Measurements from ENCODE around the gene LETMD1. TPM values are rescaled to one million over a fixed set of nuclear protein-coding genes. Genes with fewer than 3 reads are reported as not detected.

LETMD1 gene
- total and polyA plus RNA-seq, 9 of the 15 experiments (the other 6 are each of a cell fraction or from before 2014, with no cell fraction given) = 58.7 to 163 (median 75.4) TPM

GRCh38 chr12:51056242-51056641 lies 8.1 kb downstream of the LETMD1 start:
- 78% methylated on average over 4 of the region's 5 CpGs for WGBS (ENCODE audit: insufficient coverage, low coverage, missing lambda C conversion rate)

DNA sequence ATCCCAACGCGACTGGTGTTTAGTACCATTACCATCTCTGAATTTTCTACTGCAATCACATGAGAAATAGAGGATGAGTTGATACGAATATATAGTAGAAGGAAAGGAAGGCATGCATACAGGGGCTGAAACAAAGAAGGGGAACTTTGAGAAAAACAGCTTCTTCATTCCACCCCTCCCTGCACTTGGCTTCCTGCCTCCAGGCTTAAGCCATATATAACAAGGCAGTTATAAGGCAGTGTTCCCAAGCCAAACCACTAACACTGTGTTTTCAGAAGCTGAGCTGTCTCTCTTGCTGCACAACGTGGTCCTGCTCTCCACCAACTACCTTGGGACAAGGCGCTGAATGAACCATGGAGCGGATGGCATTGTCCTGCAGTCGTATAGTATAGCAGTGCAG lies 11.0 kb downstream of the LETMD1 start:
- no peak overlapping the region for H3K27ac ChIP-seq (ENCODE audit: extremely low read depth, low read depth, low read length)
- WGBS (ENCODE audit: insufficient coverage, low coverage, missing lambda C conversion rate) = 83% methylated on average over 7 of the region's 7 CpGs
- no peaks in the 10 kb centered on the region for H3K27me3 ChIP-seq (ENCODE audit: control insufficient read depth in 2 of 2, insufficient read depth in 2 of 2, low read length in 2 of 2)
- ChIA-PET POLR2A (interaction anchor here (1.2 to 1.9 kb wide), 2 partner anchors 23 to 170 kb away, joined by 3 to 5 read pairs; no protein-coding TSS in a partner anchor), CTCF (ENCODE audit: low intra/inter-chr PET ratio) (no interaction called here)
- ATAC-seq (no peak; the same call in 2 of the 3 replicates), DNase-seq (ENCODE audit: extremely low read depth in 1 of 4, low spot score in 3 of 4) (no peak), FAIRE-seq (no peak)
- H3K36me3 ChIP-seq (ENCODE audit: control insufficient read depth, insufficient read depth, low read length) = peaks cover 92% of the 10 kb centered on the region
- H4K20me1 ChIP-seq (replicated peaks; ENCODE audit: control insufficient read depth, insufficient read depth, low read length) = no peaks in the 10 kb centered on the region
- H3K9me3 ChIP-seq (replicated peaks; ENCODE audit: control insufficient read depth, insufficient read depth, low read depth, low read length) = no peaks in the 10 kb centered on the region
- no TSS peak for BruUV-seq (replicated peaks)
- H3K9ac ChIP-seq (ENCODE audit: insufficient read depth in 1 of 2, low read depth in 2 of 2, low read length in 2 of 2) = no peak overlapping the region
- H2AFZ ChIP-seq (ENCODE audit: low read depth, low read length) = no peak overlapping the region
- intact Hi-C loops (cut with micrococcal nuclease) = no loop called here
- TF ChIP-seq BRF1 (IDR thresholded peaks at IDR 0.05; ENCODE audit: borderline replicate concordance, extremely low read depth, insufficient read length) (no peak), BRCA1 (IDR thresholded peaks at IDR 0.05) (no peak), BRCA1 (CRISPR knock-in tag; IDR thresholded peaks at IDR 0.05) (no peak)
- no peak overlapping the region for H3K4me2 ChIP-seq (ENCODE audit: insufficient read depth, low read length)
- no peak overlapping the region for H3K4me3 ChIP-seq
- in situ Hi-C loops (cut with MboI) = no loop called here
- no peaks in the 10 kb centered on the region for H3K4me1 ChIP-seq (replicated peaks in 1 of 2; ENCODE audit: control insufficient read depth in 2 of 2, insufficient read depth in 2 of 2, low read length in 2 of 2)
- no peaks in the 10 kb centered on the region for H3K79me2 ChIP-seq (ENCODE audit: control insufficient read depth, insufficient read depth, low read length)
- no peaks in the 10 kb centered on the region for H3K9me1 ChIP-seq (ENCODE audit: control insufficient read depth, insufficient read depth, low read length)

More at GRCh38 chr12:51056242-51056641, 8.1 kb downstream of the LETMD1 start:
- CTCF ChIA-PET (ENCODE audit: low intra/inter-chr PET ratio) = no interaction called here
- H3K27me3 ChIP-seq (ENCODE audit: control insufficient read depth in 2 of 2, insufficient read depth in 2 of 2, low read length in 2 of 2) = no peaks in the 10 kb centered on the region
- no peak overlapping the region for H2AFZ ChIP-seq (ENCODE audit: low read depth, low read length)
- no peak for ATAC-seq
- no peak for DNase-seq (ENCODE audit: extremely low read depth in 1 of 4, low spot score in 3 of 4)
- intact Hi-C loops (cut with micrococcal nuclease) = no loop called here
- peaks cover 87% of the 10 kb centered on the region for H3K36me3 ChIP-seq (ENCODE audit: control insufficient read depth, insufficient read depth, low read length)
- no peak overlapping the region for H3K9ac ChIP-seq (ENCODE audit: insufficient read depth in 1 of 2, low read depth in 2 of 2, low read length in 2 of 2)
- no peaks in the 10 kb centered on the region for H3K4me1 ChIP-seq (replicated peaks in 1 of 2; ENCODE audit: control insufficient read depth in 2 of 2, insufficient read depth in 2 of 2, low read length in 2 of 2)
- no peaks in the 10 kb centered on the region for H4K20me1 ChIP-seq (replicated peaks; ENCODE audit: control insufficient read depth, insufficient read depth, low read length)
- H3K4me3 ChIP-seq = no peak overlapping the region
- no peak overlapping the region for H3K4me2 ChIP-seq (ENCODE audit: insufficient read depth, low read length)
- H3K27ac ChIP-seq (ENCODE audit: extremely low read depth, low read depth, low read length) = no peak overlapping the region
- in situ Hi-C loops (cut with MboI) = no loop called here
- TF ChIP-seq CEBPB (tag; IDR thresholded peaks at IDR 0.05) (peak; percentile 24; the same call in 1 of the 2 replicates), NFIX (CRISPR knock-in tag; IDR thresholded peaks at IDR 0.05; ENCODE audit: low read depth) (no peak)
- POLR2A ChIA-PET = interaction anchor here (0.6 to 2.1 kb wide), 5 partner anchors 8 to 431 kb away, joined by 3 to 11 read pairs (median 3); partner anchors contain the start of genes CSRNP2 and LETMD1
- no peak for FAIRE-seq
- BruUV-seq (replicated peaks) = no TSS peak
- no peaks in the 10 kb centered on the region for H3K9me3 ChIP-seq (replicated peaks; ENCODE audit: control insufficient read depth, insufficient read depth, low read depth, low read length)
- H3K9me1 ChIP-seq (ENCODE audit: control insufficient read depth, insufficient read depth, low read length) = no peaks in the 10 kb centered on the region
- H3K79me2 ChIP-seq (ENCODE audit: control insufficient read depth, insufficient read depth, low read length) = peaks cover 5% of the 10 kb centered on the region; the same call in 1 of the 3 replicates

Data from K562 (cell line).